ENCODE results near the gene ST3GAL5. TPM values are rescaled to one million over a fixed set of nuclear protein-coding genes. Genes with fewer than 3 reads are reported as not detected.

Gene ST3GAL5
- total RNA-seq, 8 experiments from 2014 or later: 2.9 to 84.6 (median 21.8) TPM

GRCh38 chr2:85865539-85866164 lies 23.1 kb downstream of the ST3GAL5 start:
- no peak overlapping the region for H3K4me3 ChIP-seq
- in situ Hi-C loops (cut with MboI; ENCODE audit: low pct_unique_long_range_greater_than_20kb in 2 of 9, low sequenced_read_pairs in 9 of 9, unreplicated experiment in 9 of 9): no loop called here
- H3K4me1 ChIP-seq (replicated peaks in 1 of 2): no peaks in the 10 kb centered on the region
- 74 to 96% (median 82%) methylated on average over 3 to 6 of the region's 6 CpGs; no CpG with 5 or more reads in 6 of the 10 experiments for WGBS, 10 experiments
- no peak for ATAC-seq (replicated peaks in 6 of 8)
- no peak overlapping the region for H3K27ac ChIP-seq

DNA sequence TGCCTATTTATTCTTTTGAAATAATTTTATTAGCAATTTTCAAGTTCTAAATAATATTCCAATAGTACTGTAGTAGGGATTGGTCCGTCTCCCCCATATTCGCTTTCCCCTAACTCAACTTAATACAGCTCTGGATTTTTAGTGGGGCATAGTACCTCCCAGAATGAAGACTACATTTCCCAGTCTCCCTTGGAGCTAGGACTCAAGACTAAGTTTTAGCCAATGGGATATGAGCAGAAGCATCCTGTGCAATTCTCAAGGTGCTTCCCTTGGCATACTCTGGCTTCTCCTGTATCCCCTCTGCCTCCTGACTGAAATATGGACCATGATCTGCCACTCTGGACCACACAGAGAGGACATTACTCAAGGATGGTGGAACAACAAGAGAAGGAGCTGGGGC lies 24.1 kb downstream of the ST3GAL5 start:
- ATAC-seq (replicated peaks in 6 of 8): no peak
- in situ Hi-C loops (cut with MboI; ENCODE audit: low pct_unique_long_range_greater_than_20kb in 2 of 9, low sequenced_read_pairs in 9 of 9, unreplicated experiment in 9 of 9): no loop called here
- H3K4me3 ChIP-seq: no peak overlapping the region
- no peak overlapping the region for H3K27ac ChIP-seq
- WGBS, 10 experiments: 68 to 100% (median 90%) methylated on average over 2 of the region's 2 CpGs; no CpG with 5 or more reads in 1 of the 10 experiments
- no peaks in the 10 kb centered on the region for H3K4me1 ChIP-seq (replicated peaks in 1 of 2)

GRCh38 chr2:85862426-85862825 lies 26.4 kb downstream of the ST3GAL5 start:
- no peaks in the 10 kb centered on the region for H3K4me1 ChIP-seq (replicated peaks in 1 of 2)
- in situ Hi-C loops (cut with MboI; ENCODE audit: low pct_unique_long_range_greater_than_20kb in 2 of 9, low sequenced_read_pairs in 9 of 9, unreplicated experiment in 9 of 9): no loop called here
- H3K4me3 ChIP-seq: no peak overlapping the region
- H3K27ac ChIP-seq: no peak overlapping the region
- ATAC-seq (replicated peaks in 6 of 8): peak in 1 of 8 experiments; percentile 37
- WGBS, 10 experiments: 60 to 100% (median 88%) methylated on average over 1 to 5 of the region's 5 CpGs; no CpG with 5 or more reads in 2 of the 10 experiments

- Histone ChIP-seq H3K4me1 (replicated peaks in 1 of 2) (no peaks in the 10 kb centered on the region), H3K27ac (no peak overlapping the region), H3K4me3 (no peak overlapping the region)
- ATAC-seq (replicated peaks in 6 of 8): no peak
- 36 to 84% (median 63%) methylated on average over 3 to 5 of the region's 5 CpGs for WGBS, 10 experiments
- in situ Hi-C loops (cut with MboI; ENCODE audit: low pct_unique_long_range_greater_than_20kb in 2 of 9, low sequenced_read_pairs in 9 of 9, unreplicated experiment in 9 of 9): no loop called here
These were observed 27.1 kb downstream of the ST3GAL5 start for GRCh38 chr2:85861650-85862049.

GRCh38 chr2:85861180-85861579 lies 27.6 kb downstream of the ST3GAL5 start:
- no peaks in the 10 kb centered on the region for H3K4me1 ChIP-seq (replicated peaks in 1 of 2)
- ATAC-seq (replicated peaks in 6 of 8): peak in 2 of 8 experiments; percentile 29 to 42
- WGBS, 10 experiments: 0 to 88% (median 45%) methylated on average over 1 of the region's 1 CpG; no CpG with 5 or more reads in 2 of the 10 experiments
- H3K27ac ChIP-seq: no peak overlapping the region
- in situ Hi-C loops (cut with MboI; ENCODE audit: low pct_unique_long_range_greater_than_20kb in 2 of 9, low sequenced_read_pairs in 9 of 9, unreplicated experiment in 9 of 9): no loop called here
- H3K4me3 ChIP-seq: no peak overlapping the region

GRCh38 chr2:85858841-85859240 lies 29.9 kb downstream of the ST3GAL5 start:
- no peak for ATAC-seq (replicated peaks in 6 of 8)
- Histone ChIP-seq H3K27ac (no peak overlapping the region), H3K4me1 (replicated peaks in 1 of 2) (no peaks in the 10 kb centered on the region), H3K4me3 (no peak overlapping the region)
- in situ Hi-C loops (cut with MboI; ENCODE audit: low pct_unique_long_range_greater_than_20kb in 2 of 9, low sequenced_read_pairs in 9 of 9, unreplicated experiment in 9 of 9): no loop called here
- 20 to 81% (median 58%) methylated on average over 1 to 3 of the region's 3 CpGs; no CpG with 5 or more reads in 5 of the 10 experiments for WGBS, 10 experiments

DNA sequence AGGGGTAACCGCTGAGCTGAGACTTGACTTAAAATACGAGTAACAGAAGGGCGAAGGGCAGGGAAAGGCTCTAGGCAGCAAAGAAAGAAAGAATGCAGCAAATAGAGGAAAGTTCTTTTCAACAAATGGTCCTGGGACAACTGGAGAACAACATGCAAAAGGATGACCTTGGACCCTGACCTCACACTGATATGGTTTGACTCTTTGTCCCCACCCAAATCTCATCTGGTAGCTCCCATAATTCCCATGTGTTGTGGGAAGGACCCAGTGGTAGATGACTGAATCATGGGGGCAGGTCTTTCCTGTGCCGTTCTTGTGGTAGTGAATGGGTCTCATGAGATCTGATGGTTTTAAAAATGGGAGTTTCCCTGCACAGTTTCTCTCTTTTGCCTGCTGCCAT lies 33.9 kb downstream of the ST3GAL5 start:
- Histone ChIP-seq H3K4me3 (no peak overlapping the region), H3K4me1 (replicated peaks in 1 of 2) (no peaks in the 10 kb centered on the region), H3K27ac (no peak overlapping the region)
- WGBS, 10 experiments: 60 to 100% (median 97%) methylated on average over 1 to 4 of the region's 4 CpGs; no CpG with 5 or more reads in 3 of the 10 experiments
- in situ Hi-C loops (cut with MboI; ENCODE audit: low pct_unique_long_range_greater_than_20kb in 2 of 9, low sequenced_read_pairs in 9 of 9, unreplicated experiment in 9 of 9): no loop called here
- ATAC-seq (replicated peaks in 6 of 8): no peak

- Histone ChIP-seq H3K27ac (no peak overlapping the region), H3K4me3 (no peak overlapping the region), H3K4me1 (replicated peaks in 1 of 2) (no peaks in the 10 kb centered on the region)
- no peak for ATAC-seq (replicated peaks in 6 of 8)
- in situ Hi-C loops (cut with MboI; ENCODE audit: low pct_unique_long_range_greater_than_20kb in 2 of 9, low sequenced_read_pairs in 9 of 9, unreplicated experiment in 9 of 9): no loop called here
- WGBS, 10 experiments: 70 to 100% (median 100%) methylated on average over 1 to 3 of the region's 3 CpGs; no CpG with 5 or more reads in 1 of the 10 experiments
These were observed 34.7 kb downstream of the ST3GAL5 start for GRCh38 chr2:85854166-85854509.

DNA sequence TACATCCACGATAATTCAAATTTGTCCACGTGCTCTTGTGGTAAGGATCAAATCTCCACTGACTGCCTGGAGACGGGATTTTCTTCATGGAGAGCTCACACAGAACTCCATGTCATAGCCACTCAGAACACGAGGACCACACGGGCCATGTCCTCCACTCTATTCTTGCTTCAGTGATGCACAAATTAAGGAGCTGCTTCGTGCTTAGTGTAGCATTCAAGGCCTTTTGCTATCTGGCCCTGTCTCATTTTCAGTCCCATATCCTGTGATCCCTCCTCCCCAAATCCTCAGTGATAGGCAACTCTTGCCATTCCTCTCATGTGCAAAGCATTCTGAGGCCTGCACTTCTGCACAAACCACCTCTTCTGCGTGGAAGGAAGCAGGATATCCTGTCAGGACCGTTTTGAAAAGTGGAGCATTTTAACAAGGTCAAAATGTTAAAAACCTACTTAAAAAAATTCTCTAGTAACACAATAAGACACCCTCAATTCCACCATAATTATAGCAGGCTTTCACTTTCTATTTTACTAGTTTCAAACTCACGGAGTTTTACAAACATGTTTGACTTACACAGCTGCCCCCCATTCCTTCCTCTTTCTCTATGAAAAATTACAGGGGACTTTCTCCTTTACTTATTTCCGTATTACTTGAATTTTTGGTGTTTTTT lies 35.2 kb downstream of the ST3GAL5 start:
- H3K4me1 ChIP-seq (replicated peaks in 1 of 2): no peaks in the 10 kb centered on the region
- in situ Hi-C loops (cut with MboI; ENCODE audit: low pct_unique_long_range_greater_than_20kb in 2 of 9, low sequenced_read_pairs in 9 of 9, unreplicated experiment in 9 of 9): no loop called here
- no peak for ATAC-seq (replicated peaks in 6 of 8)
- no peak overlapping the region for H3K4me3 ChIP-seq
- no peak overlapping the region for H3K27ac ChIP-seq
- WGBS, 10 experiments: 34 to 100% (median 81%) methylated on average over 1 to 7 of the region's 10 CpGs

GRCh38 chr2:85852937-85853498 lies 35.8 kb downstream of the ST3GAL5 start:
- peak in 3 of 8 experiments; percentile 43 to 55 (median 51) for ATAC-seq (replicated peaks in 6 of 8)
- H3K4me1 ChIP-seq (replicated peaks in 1 of 2): no peaks in the 10 kb centered on the region
- H3K27ac ChIP-seq: no peak overlapping the region
- in situ Hi-C loops (cut with MboI; ENCODE audit: low pct_unique_long_range_greater_than_20kb in 2 of 9, low sequenced_read_pairs in 9 of 9, unreplicated experiment in 9 of 9): no loop called here
- WGBS, 10 experiments: 0 to 97% (median 74%) methylated on average over 1 to 8 of the region's 11 CpGs; no CpG with 5 or more reads in 3 of the 10 experiments
- H3K4me3 ChIP-seq: no peak overlapping the region

GRCh38 chr2:85852152-85852840 lies 36.5 kb downstream of the ST3GAL5 start:
- 31 to 100% (median 78%) methylated on average over 1 to 7 of the region's 11 CpGs; no CpG with 5 or more reads in 1 of the 10 experiments for WGBS, 10 experiments
- no peak overlapping the region for H3K4me3 ChIP-seq
- no peak overlapping the region for H3K27ac ChIP-seq
- H3K4me1 ChIP-seq (replicated peaks in 1 of 2): no peaks in the 10 kb centered on the region
- ATAC-seq (replicated peaks in 6 of 8): peak in 3 of 8 experiments; percentile 41 to 65 (median 56)
- in situ Hi-C loops (cut with MboI; ENCODE audit: low pct_unique_long_range_greater_than_20kb in 2 of 9, low sequenced_read_pairs in 9 of 9, unreplicated experiment in 9 of 9): no loop called here

GRCh38 chr2:85851253-85852151 lies 37.3 kb downstream of the ST3GAL5 start:
- ATAC-seq (replicated peaks in 6 of 8): peak in 3 of 8 experiments; percentile 53 to 61 (median 58)
- Histone ChIP-seq H3K27ac (no peak overlapping the region), H3K4me1 (replicated peaks in 1 of 2) (no peaks in the 10 kb centered on the region), H3K4me3 (no peak overlapping the region)
- 33 to 100% (median 82%) methylated on average over 2 to 9 of the region's 11 CpGs; no CpG with 5 or more reads in 1 of the 10 experiments for WGBS, 10 experiments
- in situ Hi-C loops (cut with MboI; ENCODE audit: low pct_unique_long_range_greater_than_20kb in 2 of 9, low sequenced_read_pairs in 9 of 9, unreplicated experiment in 9 of 9): no loop called here
